Astrocyte (in vitro differentiated cells and primary cell): ENCODE measurements around the gene ABCC1. TPM values are rescaled to one million over a fixed set of nuclear protein-coding genes. Genes with fewer than 3 reads are reported as not detected.
A peak's percentile ranks its signal among the peaks of the same experiment; 100 is the strongest.

Experiments
- DNase-seq: peaks from one replicate; pipeline ENCODE4 v3.0.0-alpha.2; 2010; ENCODE audit warnings: low read depth
- FAIRE-seq: peaks from 2 replicates; lab custom pipeline; 2011; peaks lifted over from hg19 to GRCh38; lab: Jason Lieb, UNC
- H2AFZ ChIP-seq: 2 replicates; pipeline ENCODE4 v1.6.0; 2012; ENCODE audit warnings: low read depth, low read length, inconsistent platforms
- H3K27ac ChIP-seq: 2 replicates; pipeline ENCODE4 v1.5.1; 2011; ENCODE audit warnings: low read depth, low read length, inconsistent platforms
- H3K27me3 ChIP-seq: 2 replicates; pipeline ENCODE4 v1.6.0; 2011; ENCODE audit warnings: low read length, inconsistent platforms; ENCODE audit not compliant: insufficient read depth
- H3K36me3 ChIP-seq: 2 replicates; pipeline ENCODE4 v1.5.1; 2011; ENCODE audit warnings: low read length, inconsistent platforms; ENCODE audit not compliant: insufficient read depth
- H3K4me1 ChIP-seq: 2 replicates; pipeline ENCODE4 v1.5.1; 2011; ENCODE audit warnings: low read length, inconsistent platforms; ENCODE audit not compliant: insufficient read depth
- H3K4me2 ChIP-seq: 2 replicates; pipeline ENCODE4 v1.6.0; 2012; ENCODE audit warnings: low read length, inconsistent platforms
- H3K4me3 ChIP-seq: 2 replicates; pipeline ENCODE4 v1.5.1; 2011; ENCODE audit warnings: low read depth, mild to moderate bottlenecking, low read length, inconsistent platforms; ENCODE audit not compliant: insufficient read depth
- H3K79me2 ChIP-seq: 2 replicates; pipeline ENCODE4 v1.6.0; 2012; ENCODE audit warnings: mild to moderate bottlenecking, low read length, inconsistent platforms; ENCODE audit not compliant: insufficient read depth
- H3K9ac ChIP-seq: 2 replicates; pipeline ENCODE4 v1.6.0; 2012; ENCODE audit warnings: mild to moderate bottlenecking, low read length, inconsistent platforms
- H3K9me3 ChIP-seq: 2 replicates; pipeline ENCODE4 v1.5.1; 2012; ENCODE audit warnings: low read depth, mild to moderate bottlenecking, low read length, inconsistent platforms; ENCODE audit not compliant: insufficient read depth
- H4K20me1 ChIP-seq: 2 replicates; pipeline ENCODE4 v1.6.0; 2012; ENCODE audit warnings: low read length, inconsistent platforms; ENCODE audit not compliant: insufficient read depth
- H3K27ac Mint-ChIP-seq: one replicate; pipeline ENCODE4 v1.8.0; 2021; ENCODE audit warnings: mild to moderate bottlenecking, mixed read lengths; ENCODE audit not compliant: unreplicated experiment
- H3K27me3 Mint-ChIP-seq: one replicate; pipeline ENCODE4 v1.8.0; 2021; ENCODE audit warnings: low read depth, mixed read lengths; ENCODE audit not compliant: unreplicated experiment
- H3K36me3 Mint-ChIP-seq: one replicate; pipeline ENCODE4 v1.8.0; 2021; ENCODE audit warnings: low read depth, mixed read lengths; ENCODE audit not compliant: unreplicated experiment
- H3K4me1 Mint-ChIP-seq: one replicate; pipeline ENCODE4 v1.8.0; 2021; ENCODE audit warnings: low read depth, mixed read lengths; ENCODE audit not compliant: unreplicated experiment
- H3K4me3 Mint-ChIP-seq: one replicate; pipeline ENCODE4 v1.8.0; 2021; ENCODE audit warnings: mild to moderate bottlenecking, moderate library complexity, mixed read lengths; ENCODE audit not compliant: unreplicated experiment
- H3K9me3 Mint-ChIP-seq: one replicate; pipeline ENCODE4 v1.8.0; 2021; ENCODE audit warnings: mild to moderate bottlenecking, mixed read lengths; ENCODE audit not compliant: unreplicated experiment
- CTCF ChIP-seq: IDR thresholded peaks from 2 replicates; pipeline ENCODE4 v1.5.1; 2011; ENCODE audit warnings: low read depth, mild to moderate bottlenecking, inconsistent platforms, low read length, moderate library complexity; ENCODE audit not compliant: insufficient read depth
- EZH2 ChIP-seq: IDR thresholded peaks from 2 replicates; pipeline ENCODE4 v1.6.1; 2012; ENCODE audit warnings: mild to moderate bottlenecking, low read length, inconsistent platforms; ENCODE audit not compliant: insufficient read depth
- total RNA-seq: library from RNA; stranded (reverse); gene quantifications from 2 replicates; pipeline ENCODE4 v1.2.1, GENCODE V29; 2021

ABCC1 gene
- total RNA-seq, 1 donor from 2014 or later, result 42.1 TPM

DNA sequence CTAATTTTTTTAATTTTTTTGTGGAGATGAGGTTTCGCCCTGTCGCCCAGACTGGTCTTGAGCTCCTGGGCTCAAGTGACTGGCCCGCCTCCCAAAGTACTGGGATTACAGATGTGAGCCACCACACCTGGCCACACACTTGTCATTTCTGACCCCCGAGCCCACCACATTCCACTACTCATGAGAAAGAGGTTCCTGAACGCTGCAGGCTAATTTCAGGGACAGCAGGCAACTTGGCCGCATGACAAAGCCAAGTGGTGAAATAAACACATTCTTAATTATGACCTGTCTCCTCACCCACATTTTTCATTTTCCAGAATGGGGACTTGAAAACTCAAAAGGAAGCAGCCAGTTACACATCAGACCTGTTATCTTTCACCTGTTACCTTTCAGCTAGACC, 159.3 kb downstream of the ABCC1 start:
- no peak overlapping the region for H3K4me3 Mint-ChIP-seq
- H3K4me3 ChIP-seq, result no peak overlapping the region
- H3K36me3 Mint-ChIP-seq, result peaks cover 33% of the 10 kb centered on the region
- peak; percentile 10 for DNase-seq
- no peak overlapping the region for H2AFZ ChIP-seq
- no peaks in the 10 kb centered on the region for H3K27me3 Mint-ChIP-seq
- H3K79me2 ChIP-seq, result no peaks in the 10 kb centered on the region
- peaks cover 4% of the 10 kb centered on the region for H4K20me1 ChIP-seq
- no peak overlapping the region for H3K27ac Mint-ChIP-seq
- H3K9me3 Mint-ChIP-seq, result no peaks in the 10 kb centered on the region
- TF ChIP-seq CTCF (no peak), EZH2 (no peak)
- no peaks in the 10 kb centered on the region for H3K27me3 ChIP-seq
- H3K9ac ChIP-seq, result no peak overlapping the region
- no peaks in the 10 kb centered on the region for H3K4me1 ChIP-seq
- no peaks in the 10 kb centered on the region for H3K9me3 ChIP-seq
- H3K4me2 ChIP-seq, result no peak overlapping the region
- no peak for FAIRE-seq
- no peak overlapping the region for H3K27ac ChIP-seq
- H3K4me1 Mint-ChIP-seq, result no peaks in the 10 kb centered on the region
- peaks cover 23% of the 10 kb centered on the region for H3K36me3 ChIP-seq

DNA sequence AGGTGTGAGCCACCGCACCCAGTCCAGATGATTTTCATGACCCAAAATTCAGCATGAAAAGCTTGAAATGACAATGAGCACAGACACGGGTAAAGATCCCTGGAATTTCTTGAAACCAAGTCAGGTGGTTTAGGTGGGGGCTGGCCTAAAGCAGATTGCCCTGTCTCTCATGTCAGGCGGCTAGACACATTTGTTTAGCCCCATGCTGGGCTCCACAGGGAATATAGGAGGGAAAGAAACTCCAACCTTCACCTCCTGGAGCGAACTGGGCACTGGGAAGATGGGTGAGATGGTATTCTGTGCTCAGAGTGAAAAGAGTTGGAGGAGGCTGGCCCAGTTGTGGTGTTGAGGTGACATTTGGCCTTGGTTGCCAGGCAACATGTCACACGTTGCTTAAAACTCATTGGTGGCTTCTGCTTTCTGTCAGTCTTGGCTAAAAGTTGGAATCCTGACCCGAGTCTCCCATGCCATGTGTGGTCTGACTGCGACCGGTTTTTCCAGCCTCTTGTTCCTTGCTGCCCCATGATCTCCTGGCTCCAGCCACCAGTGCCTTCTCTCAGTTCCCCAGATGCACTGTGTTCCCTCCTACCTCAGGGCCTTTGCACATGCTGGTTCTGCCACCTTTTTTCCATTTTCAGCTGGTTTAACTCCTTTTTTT, 160.2 kb downstream of the ABCC1 start:
- H3K4me2 ChIP-seq, result no peak overlapping the region
- DNase-seq, result no peak
- no peak overlapping the region for H2AFZ ChIP-seq
- H3K27me3 ChIP-seq, result no peaks in the 10 kb centered on the region
- no peaks in the 10 kb centered on the region for H3K4me1 Mint-ChIP-seq
- H3K4me3 ChIP-seq, result no peak overlapping the region
- no peaks in the 10 kb centered on the region for H3K27me3 Mint-ChIP-seq
- no peaks in the 10 kb centered on the region for H3K4me1 ChIP-seq
- H3K27ac ChIP-seq, result no peak overlapping the region
- H3K9me3 ChIP-seq, result no peaks in the 10 kb centered on the region
- TF ChIP-seq CTCF (no peak), EZH2 (no peak)
- no peaks in the 10 kb centered on the region for H3K9me3 Mint-ChIP-seq
- no peak for FAIRE-seq
- H3K4me3 Mint-ChIP-seq, result no peak overlapping the region
- H3K9ac ChIP-seq, result no peak overlapping the region
- no peaks in the 10 kb centered on the region for H3K79me2 ChIP-seq
- H3K36me3 ChIP-seq, result peaks cover 23% of the 10 kb centered on the region
- H4K20me1 ChIP-seq, result peaks cover 4% of the 10 kb centered on the region
- peaks cover 33% of the 10 kb centered on the region for H3K36me3 Mint-ChIP-seq
- H3K27ac Mint-ChIP-seq, result no peak overlapping the region

DNA sequence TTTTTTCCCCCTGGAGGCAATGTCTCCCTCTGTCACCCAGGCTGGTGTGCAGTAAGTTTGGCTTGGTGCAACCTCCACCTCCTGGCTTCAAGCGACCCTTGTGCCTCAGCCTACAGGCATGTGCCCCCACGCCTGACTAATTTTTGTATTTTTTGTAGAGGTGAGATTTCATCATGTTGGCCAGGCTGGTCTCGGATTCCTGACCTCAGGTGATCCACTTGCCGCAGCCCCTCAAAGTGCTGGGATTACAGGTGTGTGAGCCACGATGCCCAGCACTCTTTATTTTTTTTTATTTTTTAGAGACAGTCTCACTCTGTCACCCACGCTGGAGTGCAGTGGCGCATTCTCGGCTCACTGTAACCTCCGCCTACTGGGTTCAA, 160.7 kb downstream of the ABCC1 start:
- DNase-seq (no peak), FAIRE-seq (no peak)
- H3K9ac ChIP-seq, result no peak overlapping the region
- no peaks in the 10 kb centered on the region for H3K79me2 ChIP-seq
- no peak overlapping the region for H3K27ac Mint-ChIP-seq
- H3K9me3 ChIP-seq, result no peaks in the 10 kb centered on the region
- H3K4me2 ChIP-seq, result no peak overlapping the region
- H3K36me3 Mint-ChIP-seq, result peaks cover 37% of the 10 kb centered on the region
- no peaks in the 10 kb centered on the region for H3K4me1 ChIP-seq
- no peaks in the 10 kb centered on the region for H3K9me3 Mint-ChIP-seq
- H3K4me1 Mint-ChIP-seq, result no peaks in the 10 kb centered on the region
- TF ChIP-seq EZH2, result no peak
- no peak for TF ChIP-seq CTCF
- H3K27me3 ChIP-seq, result no peaks in the 10 kb centered on the region
- no peaks in the 10 kb centered on the region for H3K27me3 Mint-ChIP-seq
- H4K20me1 ChIP-seq, result peaks cover 4% of the 10 kb centered on the region
- no peak overlapping the region for H3K4me3 ChIP-seq
- H2AFZ ChIP-seq, result no peak overlapping the region
- no peak overlapping the region for H3K4me3 Mint-ChIP-seq
- no peak overlapping the region for H3K27ac ChIP-seq
- H3K36me3 ChIP-seq, result peaks cover 27% of the 10 kb centered on the region
